Hematopoietic multipotent progenitor cell treated with erythropoietin and hydrocortisone succinate and interleukin-3 and kit ligand, for 17 days (in vitro differentiated cells): Measurements from ENCODE around the gene SVEP1.
"Not testable (repeated sequence)": the region's sequence is repeated elsewhere in the genome, so short reads cannot be mapped to it uniquely, and the experiment has no call there.

Source experiments
- DNase-seq: peaks from one replicate; pipeline ENCODE4 v3.0.0-alpha.2; 2015; ENCODE audit warnings: low spot score

Gene SVEP1

DNA sequence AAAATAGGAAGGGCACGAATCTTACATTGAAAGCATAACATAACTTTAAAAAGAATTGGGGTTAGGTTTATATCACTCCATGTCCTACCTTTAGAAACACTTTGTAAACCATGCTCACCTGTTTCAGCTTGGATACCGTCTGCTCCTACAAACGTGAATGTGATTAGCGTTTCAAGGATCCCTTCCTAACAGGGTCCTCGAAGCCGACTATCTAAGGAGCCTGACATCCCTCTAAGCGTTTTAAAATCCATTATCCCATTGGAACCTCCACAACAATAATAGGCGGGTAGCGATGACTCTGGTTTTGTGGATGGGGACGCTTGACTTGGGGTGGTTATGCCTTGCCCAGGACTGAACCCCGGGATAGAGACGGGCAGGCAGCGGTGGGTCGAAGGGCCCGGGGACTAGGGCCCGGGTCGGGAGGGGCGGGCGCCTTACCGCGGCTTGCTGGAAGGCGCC is 937 bp downstream of the SVEP1 start:
- no peak for DNase-seq

- DNase-seq, result no peak
Observed at GRCh38 chr9:110575945-110576344, 3.6 kb downstream of the SVEP1 start.

- DNase-seq, result no peak
Observed at GRCh38 chr9:110575169-110575568, 4.4 kb downstream of the SVEP1 start.

DNA sequence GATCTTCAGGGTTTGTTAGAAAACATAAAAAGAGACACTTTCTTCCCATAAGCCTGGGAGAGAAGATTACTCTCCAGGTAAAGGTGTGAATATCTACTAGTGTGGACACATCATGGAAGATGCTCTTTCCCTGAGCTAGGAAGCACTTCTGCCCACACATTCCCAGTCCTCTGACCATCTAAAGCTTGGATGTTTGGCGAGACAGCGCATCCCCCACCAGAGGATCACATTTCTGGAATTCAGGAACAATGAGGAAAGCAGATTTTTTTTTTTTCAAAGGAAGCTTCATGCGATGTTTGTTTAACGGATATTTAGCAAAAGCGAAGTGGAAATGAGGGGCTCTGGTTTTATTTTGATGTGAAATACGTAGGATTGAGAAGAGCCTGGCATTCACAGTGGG is 6.2 kb downstream of the SVEP1 start:
- no peak for DNase-seq

DNA sequence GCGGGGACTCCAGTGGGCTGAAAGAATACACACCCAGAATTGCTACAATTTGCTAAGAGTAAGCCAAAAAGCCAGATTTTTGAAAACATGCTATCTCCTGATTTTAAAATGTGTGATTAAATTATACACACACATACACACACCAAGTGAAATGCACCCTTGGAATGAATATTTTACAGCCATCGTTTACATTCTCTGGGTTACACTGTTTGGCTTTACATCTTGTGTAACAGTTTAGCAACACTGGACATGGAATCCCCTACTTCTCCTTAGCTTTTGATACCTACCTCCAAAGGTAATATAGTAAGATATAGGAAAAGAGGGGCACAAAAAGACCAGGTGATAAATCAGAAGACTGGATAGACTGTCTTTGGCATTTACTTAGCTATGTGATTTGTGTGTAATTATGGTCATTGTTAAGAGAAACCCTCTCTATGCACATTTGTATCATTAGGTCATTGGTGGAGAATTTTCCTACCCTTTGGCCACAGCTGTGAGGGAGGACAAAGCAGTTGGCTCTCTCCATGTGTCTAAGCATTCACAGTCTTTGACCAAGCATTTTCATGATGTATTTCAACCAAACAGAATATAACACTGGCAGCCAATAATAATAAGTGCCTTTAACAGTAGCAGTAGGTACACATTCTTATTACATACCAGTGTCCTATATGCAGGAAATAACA is 7.6 kb downstream of the SVEP1 start:
- no peak for DNase-seq

DNA sequence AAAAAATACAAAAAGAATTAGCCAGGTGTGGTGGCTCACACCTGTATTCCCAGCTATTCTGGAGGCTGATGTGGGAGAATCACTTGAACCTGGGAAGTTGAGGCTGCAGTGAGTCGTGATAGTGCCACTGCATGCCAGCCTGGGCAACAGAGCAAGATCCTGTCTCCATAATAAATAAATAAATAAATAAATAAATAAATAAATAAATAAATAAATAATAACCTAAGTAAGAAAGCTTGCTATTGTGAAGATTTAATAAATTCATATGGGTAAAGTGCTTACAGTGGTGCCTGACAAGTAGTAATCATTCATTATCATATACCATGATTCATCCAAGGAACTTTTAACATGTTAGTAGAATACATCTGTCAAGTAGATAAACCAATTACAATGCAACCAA is 13.4 kb downstream of the SVEP1 start:
- no peak for DNase-seq

GRCh38 chr9:110561826-110562225 is 17.7 kb downstream of the SVEP1 start:
- no peak for DNase-seq

- DNase-seq, result no peak
Observed at GRCh38 chr9:110559869-110560268, 19.7 kb downstream of the SVEP1 start.

DNA sequence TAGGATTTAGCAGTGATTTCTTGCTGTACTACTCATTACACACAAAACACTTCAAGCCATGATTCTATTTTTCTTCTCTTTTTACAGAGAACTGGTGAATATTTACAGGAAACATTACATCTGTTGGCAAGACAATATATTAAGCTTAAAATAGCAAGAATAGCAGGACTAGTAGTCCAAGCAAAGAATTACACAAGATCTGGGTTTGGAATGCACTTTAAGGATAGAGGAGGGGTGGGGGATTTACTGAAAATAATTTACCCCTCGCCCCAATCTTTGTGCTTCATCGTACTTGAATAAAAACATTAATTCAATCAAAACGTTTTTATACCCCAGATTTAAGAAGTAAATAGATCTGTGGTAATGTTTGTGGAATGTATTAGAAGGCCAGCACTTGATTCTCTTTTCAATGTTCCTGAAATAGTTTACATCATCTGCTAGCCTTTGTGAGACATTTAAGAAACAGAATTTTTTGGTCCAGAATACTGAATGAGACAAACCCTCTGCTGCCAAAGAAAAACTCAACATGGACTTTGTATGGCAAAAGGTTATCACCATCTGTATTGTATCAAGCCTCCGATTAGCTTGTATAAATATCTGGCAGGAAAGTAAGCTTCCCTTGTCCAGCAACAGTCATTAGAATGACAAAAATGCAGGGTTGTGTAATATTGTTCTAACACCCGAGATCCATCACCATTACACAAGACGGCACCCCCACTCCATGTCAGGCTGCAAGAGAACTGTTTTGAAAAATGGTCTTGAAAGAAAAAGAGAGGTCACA is 23.8 kb downstream of the SVEP1 start:
- DNase-seq, result no peak

GRCh38 chr9:110546411-110546871 is 33.1 kb downstream of the SVEP1 start:
- DNase-seq, result no peak

- no peak for DNase-seq
Observed at GRCh38 chr9:110545705-110546104, 33.8 kb downstream of the SVEP1 start.

- DNase-seq, result no peak
Observed at GRCh38 chr9:110543631-110544051, 35.9 kb downstream of the SVEP1 start.

GRCh38 chr9:110541950-110542349 is 37.6 kb downstream of the SVEP1 start:
- no peak for DNase-seq

DNA sequence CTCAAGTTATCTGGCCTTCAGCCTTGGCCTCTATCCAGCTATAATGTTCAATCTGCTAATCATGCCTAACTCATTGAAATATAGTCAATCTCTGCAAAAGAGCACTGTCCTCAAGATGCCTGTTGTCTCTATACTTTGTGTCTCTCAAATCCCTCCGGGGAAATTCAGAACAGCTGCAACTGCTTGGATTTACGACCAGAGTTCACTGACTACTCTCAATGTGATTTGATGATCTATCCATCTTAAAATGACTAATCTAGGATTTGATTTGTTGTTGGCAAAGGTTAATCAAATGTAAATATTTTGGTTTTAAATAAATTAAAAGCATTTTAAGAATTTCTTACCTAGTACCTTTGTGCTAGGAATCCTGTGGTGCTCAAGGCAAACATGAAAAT is 40.9 kb downstream of the SVEP1 start:
- DNase-seq, result no peak

DNA sequence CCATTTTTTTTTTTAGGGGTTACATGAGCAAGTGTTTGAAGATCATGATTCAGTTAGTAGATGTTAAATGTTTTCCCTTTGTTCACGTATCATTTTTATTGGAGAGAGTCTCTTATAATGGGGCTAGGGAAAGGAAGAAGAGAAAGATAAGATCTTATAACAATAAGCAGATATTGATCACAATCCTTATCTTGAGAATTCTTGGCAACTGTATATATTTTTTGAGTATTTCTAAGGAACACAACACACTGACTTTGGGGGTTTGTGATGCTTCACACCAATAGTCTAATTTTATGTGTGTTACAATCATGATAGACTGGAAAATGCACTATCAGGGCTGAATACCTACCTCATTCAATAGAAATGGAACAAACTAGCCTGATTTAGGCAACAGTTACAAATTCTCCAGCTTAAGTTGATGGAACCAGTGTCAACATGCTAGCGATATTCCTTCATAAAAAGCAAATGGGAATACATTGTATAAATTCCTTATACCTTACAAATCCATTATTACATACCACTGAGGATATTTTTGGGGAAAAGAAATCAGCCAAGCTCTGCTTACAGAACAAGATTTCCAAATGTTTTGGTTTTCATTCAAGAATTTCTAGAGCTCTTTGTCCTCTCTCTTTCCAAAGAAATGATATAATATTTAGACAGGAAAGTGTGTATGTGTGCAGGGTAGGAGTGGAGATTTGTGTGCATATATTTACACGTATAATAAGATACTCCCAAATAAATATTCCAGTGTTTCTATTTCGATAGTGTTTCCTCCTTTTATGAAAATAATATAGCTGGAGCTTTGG is 41.5 kb downstream of the SVEP1 start:
- DNase-seq, result no peak

- no peak for DNase-seq
Observed at GRCh38 chr9:110536822-110537221, 42.7 kb downstream of the SVEP1 start.

DNA sequence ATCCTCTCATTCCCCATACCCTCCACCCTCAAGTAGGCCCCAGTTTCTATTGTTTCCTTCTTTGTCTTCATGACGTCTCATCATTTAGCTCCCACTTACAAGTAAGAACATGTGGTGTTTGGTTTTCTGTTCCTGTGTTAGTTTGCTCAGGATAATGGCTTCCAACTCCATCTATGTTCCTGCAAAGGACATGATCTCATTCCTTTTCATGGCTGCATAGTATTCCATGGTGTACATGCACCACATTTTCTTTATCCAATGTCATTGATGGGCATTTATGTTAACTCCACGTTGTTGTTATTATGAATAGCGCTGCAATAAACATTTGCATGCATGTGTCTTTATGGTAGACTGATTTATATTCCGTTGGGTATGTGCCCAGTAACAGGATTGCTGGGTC is 45.4 kb downstream of the SVEP1 start:
- DNase-seq, result not testable (repeated sequence)

DNA sequence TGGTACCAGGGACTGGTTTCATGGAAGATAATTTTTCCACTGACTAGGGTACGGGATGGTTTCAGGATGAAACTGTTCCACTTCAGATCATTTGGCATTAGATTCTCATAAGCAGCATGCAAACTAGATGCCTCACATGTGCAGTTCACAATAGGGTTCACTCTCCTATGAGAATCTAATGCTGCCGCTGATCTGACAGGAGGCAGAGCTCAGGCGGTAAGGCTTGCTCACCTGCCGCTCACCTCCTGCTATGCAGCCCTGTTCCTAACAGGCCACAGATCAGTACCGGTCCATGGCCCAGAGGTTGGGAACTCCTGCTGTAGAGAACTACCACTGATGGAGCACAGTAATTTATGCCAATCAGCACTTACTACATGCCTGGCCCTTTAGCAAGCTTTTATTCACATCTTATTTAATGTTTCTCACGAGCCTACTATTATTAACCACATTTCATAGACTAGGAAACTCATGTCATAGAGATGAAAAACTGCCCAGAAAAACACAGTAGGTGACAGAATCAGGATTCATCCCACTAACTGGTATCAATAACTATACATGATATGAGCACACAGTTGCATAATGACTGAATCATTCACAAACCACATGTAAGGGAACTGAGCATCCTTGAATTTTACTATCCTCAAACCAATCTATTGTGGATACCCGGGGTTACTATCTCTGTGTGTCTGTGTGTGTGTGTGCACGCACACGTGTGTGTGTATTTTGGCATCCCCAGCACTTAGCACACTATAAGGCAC is 46.5 kb downstream of the SVEP1 start:
- no peak for DNase-seq

- no peak for DNase-seq
Observed at GRCh38 chr9:110531776-110532175, 47.8 kb downstream of the SVEP1 start.

DNA sequence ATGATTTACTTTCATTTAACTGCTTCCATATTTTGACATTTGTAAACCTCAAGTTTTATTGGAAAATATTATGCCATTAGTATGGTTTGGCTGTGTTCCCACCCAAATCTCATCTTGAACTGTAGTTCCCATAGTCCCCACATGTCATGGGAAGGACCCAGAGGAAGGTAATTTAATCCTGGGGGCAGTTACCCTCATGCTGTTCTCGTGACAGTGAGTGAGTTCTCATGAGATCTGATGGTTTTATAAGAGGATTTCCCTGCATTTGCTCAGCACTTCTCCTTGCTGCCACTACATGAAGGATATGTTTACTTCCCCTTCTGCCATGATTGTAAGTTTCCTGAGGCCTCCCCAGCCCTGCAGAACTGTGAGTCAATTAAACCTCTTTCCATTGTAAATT is 48.3 kb downstream of the SVEP1 start:
- DNase-seq, result not testable (repeated sequence)

DNA sequence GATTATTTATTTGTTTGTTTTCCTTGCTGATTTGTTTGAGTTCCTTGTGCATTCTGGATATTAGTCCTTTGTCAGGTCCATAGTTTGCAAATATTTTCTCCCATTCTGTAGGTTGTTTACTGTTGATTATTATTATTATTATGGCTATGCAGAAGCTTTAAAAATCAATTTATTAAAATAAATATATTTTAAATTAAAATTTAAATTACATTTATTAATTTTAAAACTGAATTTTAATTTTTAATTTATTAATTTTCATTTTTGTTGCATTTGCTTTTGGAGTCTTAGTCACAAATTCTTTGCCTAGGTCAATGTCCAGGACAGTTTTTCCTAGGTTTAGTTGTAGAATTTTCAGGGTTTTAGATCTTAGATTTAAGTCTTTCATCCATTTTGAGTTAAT is 50.9 kb downstream of the SVEP1 start:
- no peak for DNase-seq

DNA sequence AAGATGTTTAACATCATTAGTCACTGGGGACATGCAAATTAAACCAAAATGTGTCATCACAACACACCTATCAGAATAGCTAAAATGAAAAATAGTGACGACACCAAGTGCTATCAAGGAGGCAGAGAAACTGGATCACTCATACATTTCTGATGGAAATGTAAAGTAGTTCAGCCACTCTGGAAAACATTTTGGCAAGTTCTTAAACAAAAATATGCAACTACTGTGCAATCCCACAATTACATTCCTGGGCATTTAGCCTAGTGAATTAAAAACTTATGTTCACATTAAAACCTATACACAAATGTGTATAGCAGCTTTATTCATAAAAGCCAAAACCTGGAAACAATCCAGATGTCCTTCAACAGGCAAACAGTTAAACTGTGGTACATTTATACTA is 53.1 kb downstream of the SVEP1 start:
- DNase-seq, result no peak
